Activated effector memory CD4-positive, alpha-beta T cell treated with Interleukin-2 at 50 U/mL for 16 hours (primary cell): ENCODE data around the gene SH3BP1.
"Not testable (repeated sequence)": the region's sequence is repeated elsewhere in the genome, so short reads cannot be mapped to it uniquely, and the experiment has no call there.

Experiments used
- DNase-seq: peaks from one replicate; pipeline ENCODE4 v3.0.0-alpha.2; 2020

Gene SH3BP1

GRCh38 chr22:37633625-37634416 is 5.6 kb upstream of the SH3BP1 start:
- peak; percentile 45 for DNase-seq

- no peak for DNase-seq
These were observed 5.0 kb upstream of the SH3BP1 start for GRCh38 chr22:37634417-37634924.

GRCh38 chr22:37635157-37635556 is 4.3 kb upstream of the SH3BP1 start:
- no peak for DNase-seq

- DNase-seq = no peak
These were observed 3.1 kb upstream of the SH3BP1 start for GRCh38 chr22:37636186-37636948.

- no peak for DNase-seq
These were observed 2.6 kb upstream of the SH3BP1 start for GRCh38 chr22:37636949-37637273.

GRCh38 chr22:37638391-37639069 is 939 bp upstream of the SH3BP1 start:
- DNase-seq = no peak

- DNase-seq = no peak
These were observed 512 bp downstream of the SH3BP1 start for GRCh38 chr22:37639771-37640590.

GRCh38 chr22:37640591-37641560 is 1.4 kb downstream of the SH3BP1 start:
- DNase-seq = no peak

GRCh38 chr22:37641561-37641949 is 2.1 kb downstream of the SH3BP1 start:
- DNase-seq = no peak

GRCh38 chr22:37643225-37643847 is 3.9 kb downstream of the SH3BP1 start:
- peak; percentile 77 for DNase-seq

GRCh38 chr22:37647317-37647716 is 7.8 kb downstream of the SH3BP1 start:
- no peak for DNase-seq

GRCh38 chr22:37647928-37648327 is 8.5 kb downstream of the SH3BP1 start:
- DNase-seq = no peak

GRCh38 chr22:37650463-37651136 is 11.1 kb downstream of the SH3BP1 start:
- DNase-seq = no peak

- no peak for DNase-seq
These were observed 15.2 kb downstream of the SH3BP1 start for GRCh38 chr22:37654563-37655251.

- DNase-seq = no peak
These were observed 15.7 kb downstream of the SH3BP1 start for GRCh38 chr22:37655252-37655563.

- not testable (repeated sequence) for DNase-seq
These were observed 17.1 kb downstream of the SH3BP1 start for GRCh38 chr22:37656583-37656982.

- no peak for DNase-seq
These were observed 18.2 kb downstream of the SH3BP1 start for GRCh38 chr22:37657590-37658132.

- peak; percentile 98 for DNase-seq
These were observed 18.9 kb downstream of the SH3BP1 start, which contains the start of gene PDXP for GRCh38 chr22:37658133-37659065. Gene PDXP (plus strand): TSS chr22:37658723. CDS start chr22:37658783, 60 bp downstream.
